Bronchial epithelial cell (primary cell): Measurements from ENCODE around the gene WEE1. TPM values are rescaled to one million over a fixed set of nuclear protein-coding genes. Genes with fewer than 3 reads are reported as not detected.

ENCODE experiments used
- DNase-seq: peaks from one replicate; pipeline ENCODE4 v3.0.0-alpha.2; 2010; ENCODE audit warnings: low read depth
- FAIRE-seq: peaks from 2 replicates; lab custom pipeline; 2011; peaks lifted over from hg19 to GRCh38; lab: Jason Lieb, UNC
- H3K27me3 ChIP-seq: 2 replicates; pipeline ENCODE4 v1.5.1; 2011; ENCODE audit warnings: low read length; ENCODE audit not compliant: control insufficient read depth, insufficient read depth
- H3K36me3 ChIP-seq: 2 replicates; pipeline ENCODE4 v1.5.1; 2011; ENCODE audit warnings: low read length; ENCODE audit not compliant: control insufficient read depth, insufficient read depth
- H3K4me3 ChIP-seq: 2 replicates; pipeline ENCODE4 v1.5.1; 2011; ENCODE audit warnings: mild to moderate bottlenecking, low read depth, low read length, control low read depth
- CTCF ChIP-seq: IDR thresholded peaks from 2 replicates; pipeline ENCODE4 v1.5.1; 2011; ENCODE audit warnings: mild to moderate bottlenecking, moderate library complexity, low read length, control low read depth, inconsistent platforms; ENCODE audit not compliant: insufficient read depth, severe bottlenecking
- total RNA-seq: library from RNA; depleted of rRNA; stranded (reverse); fragments of >200 nt; gene quantifications from 2 replicates; pipeline ENCODE4 v1.2.1, GENCODE V29; 2014

The WEE1 gene
- total RNA-seq, 1 donor from 2014 or later: 15.8 TPM

DNA sequence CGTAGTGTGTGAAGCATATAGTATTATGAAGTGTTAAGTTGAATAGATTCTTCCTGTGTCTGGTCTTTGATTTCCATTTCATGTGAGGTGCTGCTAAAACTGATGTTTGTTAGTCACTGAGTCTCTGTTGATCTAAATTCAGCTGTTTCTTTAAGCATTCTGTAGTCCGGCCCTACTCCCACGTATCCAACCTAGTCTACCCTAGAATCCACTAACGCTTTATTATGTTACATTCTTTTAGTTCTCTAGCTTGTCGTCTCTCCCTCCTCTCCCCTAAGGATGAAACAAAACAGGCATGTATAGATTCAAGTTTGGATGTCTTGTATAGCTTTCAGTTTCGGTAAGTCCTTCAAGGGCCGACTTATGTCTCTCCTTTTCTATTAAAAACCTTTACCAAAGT is 4.1 kb downstream of the WEE1 start:
- FAIRE-seq (no peak), DNase-seq (peak; percentile 39)
- TF ChIP-seq CTCF: no peak
- Histone ChIP-seq H3K36me3 (peaks cover 8% of the 10 kb centered on the region), H3K27me3 (no peaks in the 10 kb centered on the region), H3K4me3 (peak overlapping the region; percentile 8)

GRCh38 chr11:9580894-9581293 is 7.4 kb downstream of the WEE1 start:
- Histone ChIP-seq H3K27me3 (no peaks in the 10 kb centered on the region), H3K4me3 (no peak overlapping the region), H3K36me3 (peaks cover 10% of the 10 kb centered on the region)
- DNase-seq: no peak
- no peak for FAIRE-seq
- no peak for TF ChIP-seq CTCF

- no peak for TF ChIP-seq CTCF
- Histone ChIP-seq H3K36me3 (peaks cover 10% of the 10 kb centered on the region), H3K4me3 (no peak overlapping the region), H3K27me3 (no peaks in the 10 kb centered on the region)
- FAIRE-seq (no peak), DNase-seq (no peak)
These were observed 8.2 kb downstream of the WEE1 start for GRCh38 chr11:9581556-9582161.

- Histone ChIP-seq H3K36me3 (peaks cover 7% of the 10 kb centered on the region), H3K27me3 (no peaks in the 10 kb centered on the region), H3K4me3 (no peak overlapping the region)
- no peak for TF ChIP-seq CTCF
- DNase-seq (no peak), FAIRE-seq (no peak)
These were observed 17.2 kb downstream of the WEE1 start for GRCh38 chr11:9590717-9591116.

GRCh38 chr11:9594267-9595046 is 21.0 kb downstream of the WEE1 start:
- FAIRE-seq (no peak), DNase-seq (no peak)
- H3K36me3 ChIP-seq: no peaks in the 10 kb centered on the region
- TF ChIP-seq CTCF: no peak
- H3K4me3 ChIP-seq: no peak overlapping the region
- no peaks in the 10 kb centered on the region for H3K27me3 ChIP-seq
